Lower leg skin (tissue), 3 donors: ENCODE measurements around the gene CERCAM.

Source experiments
- POLR2A ChIP-seq, 2 donors: fragments of 450-650 bp; IDR thresholded peaks; one replicate each; pipeline ENCODE4 v1.6.1; 2016 to 2017; ENCODE audit warnings: antibody characterized with exemption in 2 of 2, mild to moderate bottlenecking in 1 of 2, moderate library complexity in 1 of 2
- TF ChIP-seq, protein P1 (sequence below), 3 donors: fragments of 450-650 bp; IDR thresholded peaks; one replicate each; pipeline ENCODE4 v1.5.1; 2016; ENCODE audit warnings: antibody characterized with exemption in 3 of 3, mild to moderate bottlenecking in 3 of 3, moderate library complexity in 2 of 3

- TF ChIP-seq, protein P1, sequence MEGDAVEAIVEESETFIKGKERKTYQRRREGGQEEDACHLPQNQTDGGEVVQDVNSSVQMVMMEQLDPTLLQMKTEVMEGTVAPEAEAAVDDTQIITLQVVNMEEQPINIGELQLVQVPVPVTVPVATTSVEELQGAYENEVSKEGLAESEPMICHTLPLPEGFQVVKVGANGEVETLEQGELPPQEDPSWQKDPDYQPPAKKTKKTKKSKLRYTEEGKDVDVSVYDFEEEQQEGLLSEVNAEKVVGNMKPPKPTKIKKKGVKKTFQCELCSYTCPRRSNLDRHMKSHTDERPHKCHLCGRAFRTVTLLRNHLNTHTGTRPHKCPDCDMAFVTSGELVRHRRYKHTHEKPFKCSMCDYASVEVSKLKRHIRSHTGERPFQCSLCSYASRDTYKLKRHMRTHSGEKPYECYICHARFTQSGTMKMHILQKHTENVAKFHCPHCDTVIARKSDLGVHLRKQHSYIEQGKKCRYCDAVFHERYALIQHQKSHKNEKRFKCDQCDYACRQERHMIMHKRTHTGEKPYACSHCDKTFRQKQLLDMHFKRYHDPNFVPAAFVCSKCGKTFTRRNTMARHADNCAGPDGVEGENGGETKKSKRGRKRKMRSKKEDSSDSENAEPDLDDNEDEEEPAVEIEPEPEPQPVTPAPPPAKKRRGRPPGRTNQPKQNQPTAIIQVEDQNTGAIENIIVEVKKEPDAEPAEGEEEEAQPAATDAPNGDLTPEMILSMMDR (IDR thresholded peaks at IDR 0.05): no peak
- TF ChIP-seq POLR2A (IDR thresholded peaks at IDR 0.05): no peak
Observed at GRCh38 chr9:128486201-128486600, 65.5 kb downstream of the CERCAM start.
